NCI-H526 (cell line): Measurements from ENCODE around the gene TMEM154.

Source experiments
- DNase-seq, 2 experiments: peaks; one replicate each; lab custom pipeline; 2025; lab: John Stamatoyannopoulos, UW

Gene TMEM154

DNA sequence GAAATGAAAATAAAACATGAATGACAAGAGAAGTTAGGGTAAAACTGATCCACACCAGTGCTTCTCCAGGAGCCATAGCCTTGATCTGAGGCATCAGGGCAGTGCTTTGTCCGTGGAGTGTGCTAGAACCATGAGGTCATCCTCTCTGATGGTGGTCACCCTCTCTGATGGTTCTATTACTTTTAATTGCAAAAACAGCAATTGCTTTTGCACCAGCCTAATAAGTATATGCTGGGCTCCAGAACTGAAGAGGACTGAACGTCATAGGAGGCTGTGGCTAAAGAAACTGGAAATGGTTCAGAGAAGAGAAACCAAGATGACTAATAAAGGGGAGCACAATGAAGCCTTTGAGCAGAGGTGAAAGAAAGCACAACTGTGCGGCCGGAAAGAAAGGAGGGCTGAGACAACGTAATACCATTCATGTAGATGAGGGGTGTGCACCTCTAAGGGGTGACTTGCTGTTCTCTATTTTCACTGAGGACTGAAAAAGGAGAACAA lies 17.0 kb upstream of the TMEM154 start:
- no peak for DNase-seq

DNA sequence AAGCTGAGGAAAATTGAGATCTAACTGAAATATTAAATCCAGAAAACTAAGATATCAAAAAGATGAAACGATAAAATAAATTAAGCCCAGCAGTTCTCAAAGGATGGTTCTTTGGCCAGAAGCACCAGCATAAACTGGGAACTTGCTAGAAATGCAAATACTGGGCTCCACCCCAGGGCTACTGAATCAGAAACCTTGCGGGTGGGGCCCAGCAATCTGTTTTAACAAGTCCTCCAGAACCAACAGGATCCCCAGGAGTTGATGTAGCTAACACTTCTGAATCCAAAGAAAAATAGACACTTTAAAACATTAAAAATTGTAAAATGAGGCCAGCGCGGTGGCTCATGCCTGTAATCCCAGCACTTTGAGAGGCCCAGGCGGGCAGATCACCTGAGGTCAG lies 14.1 kb upstream of the TMEM154 start:
- DNase-seq = peak in 1 of 2 experiments; percentile 38

DNA sequence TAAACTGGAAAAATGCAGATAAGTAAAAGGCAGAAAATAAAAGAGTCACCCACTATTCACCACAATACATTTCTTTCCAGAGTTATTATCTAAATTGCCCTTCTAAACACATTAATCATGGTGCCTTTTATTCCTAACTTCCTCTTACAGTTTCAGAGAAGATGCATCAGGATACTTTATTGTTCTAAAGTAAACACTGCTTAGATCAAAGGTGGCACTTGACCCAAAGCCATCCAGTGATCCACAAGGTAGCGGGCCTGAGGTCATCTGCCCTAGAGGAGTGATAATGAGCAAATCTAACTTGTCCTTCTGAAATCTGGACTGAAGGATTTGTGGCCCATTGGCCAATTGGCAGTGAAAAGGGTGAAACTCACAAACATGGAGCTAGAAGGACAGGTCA lies 12.0 kb upstream of the TMEM154 start:
- no peak for DNase-seq

DNA sequence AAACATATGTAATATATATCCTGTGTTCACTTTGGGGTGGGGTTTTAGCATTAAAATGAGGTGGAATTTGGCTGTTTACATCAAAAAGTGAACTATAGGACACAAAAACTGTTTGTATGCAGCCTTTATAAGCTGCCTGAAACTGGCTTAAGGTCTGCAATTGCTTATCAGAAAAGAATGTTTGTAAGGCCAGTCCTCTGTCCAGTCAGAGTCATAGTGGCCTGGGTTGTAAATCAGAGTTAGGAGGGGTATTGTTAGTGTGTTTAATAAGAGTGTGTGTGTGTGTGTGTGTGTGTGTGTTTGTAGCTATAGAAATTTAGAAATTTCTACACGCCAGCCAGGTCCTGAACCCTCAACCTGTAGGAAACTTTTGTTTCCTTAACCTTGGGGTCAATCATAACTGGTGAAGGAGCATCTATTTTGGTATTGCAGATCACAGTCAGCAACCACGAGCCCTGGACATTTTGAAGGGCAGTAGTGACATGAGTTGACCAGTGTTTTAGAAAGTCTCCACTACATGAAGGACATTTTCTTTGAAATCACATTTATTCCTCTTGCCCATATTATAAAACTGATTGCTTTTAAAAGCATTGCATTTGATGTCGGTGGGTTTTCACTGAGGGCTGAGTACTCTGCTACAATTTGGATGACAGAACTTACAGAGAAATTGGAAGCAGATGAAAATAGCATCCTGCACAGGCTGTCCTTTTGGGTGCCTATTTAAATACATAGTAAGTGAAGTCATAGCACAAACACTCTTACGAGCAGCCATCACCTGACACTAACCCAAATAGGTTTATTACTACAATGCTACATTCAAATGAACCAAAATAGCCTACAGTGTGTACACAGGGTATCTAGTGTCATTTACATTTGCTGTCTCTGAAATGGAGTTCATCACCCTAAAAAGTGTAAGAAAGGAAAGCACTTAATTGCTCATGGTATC lies 11.2 kb upstream of the TMEM154 start:
- DNase-seq = peak; percentile 18 to 60

DNA sequence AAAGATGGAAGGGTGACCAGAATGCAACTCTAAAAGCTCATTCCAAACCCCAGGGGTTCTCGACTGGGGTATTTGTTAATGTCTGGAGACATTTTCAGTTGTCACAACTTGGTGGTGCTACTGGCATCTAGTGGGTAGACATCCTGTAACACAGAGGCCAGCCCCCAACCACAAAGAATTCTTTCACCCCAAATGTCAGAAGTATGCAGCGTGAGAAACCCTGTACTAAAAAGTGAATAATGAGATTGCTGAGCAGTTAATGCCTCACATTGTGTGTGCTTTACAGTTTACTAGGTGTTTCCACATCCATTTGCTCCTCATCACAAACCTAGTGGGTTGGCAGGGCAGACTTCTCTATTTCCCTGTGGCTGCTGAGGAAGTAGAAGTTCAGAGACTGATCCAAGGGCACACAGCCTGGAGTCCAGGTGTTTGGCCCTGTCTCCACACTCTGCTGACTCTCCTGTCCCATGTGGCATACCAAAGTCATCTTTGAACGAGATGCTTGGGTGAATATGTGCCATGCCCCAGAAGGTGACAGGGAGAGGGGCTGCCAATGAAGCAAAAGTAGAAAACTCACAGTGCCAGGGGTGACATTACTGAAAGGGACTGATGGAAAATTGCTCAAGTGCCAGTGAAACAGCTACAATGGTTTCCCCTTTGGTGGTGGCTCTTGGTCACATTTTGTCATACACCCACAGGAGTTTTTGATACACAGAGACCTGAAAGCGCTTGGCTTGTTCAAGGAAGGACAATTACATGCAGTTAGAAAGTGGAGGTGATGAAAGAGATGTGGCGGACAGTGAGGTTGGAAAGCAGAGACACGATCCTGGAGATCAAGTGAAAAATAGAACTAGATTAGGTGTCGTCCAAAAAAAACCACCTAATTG lies 10.1 kb upstream of the TMEM154 start:
- no peak for DNase-seq

DNA sequence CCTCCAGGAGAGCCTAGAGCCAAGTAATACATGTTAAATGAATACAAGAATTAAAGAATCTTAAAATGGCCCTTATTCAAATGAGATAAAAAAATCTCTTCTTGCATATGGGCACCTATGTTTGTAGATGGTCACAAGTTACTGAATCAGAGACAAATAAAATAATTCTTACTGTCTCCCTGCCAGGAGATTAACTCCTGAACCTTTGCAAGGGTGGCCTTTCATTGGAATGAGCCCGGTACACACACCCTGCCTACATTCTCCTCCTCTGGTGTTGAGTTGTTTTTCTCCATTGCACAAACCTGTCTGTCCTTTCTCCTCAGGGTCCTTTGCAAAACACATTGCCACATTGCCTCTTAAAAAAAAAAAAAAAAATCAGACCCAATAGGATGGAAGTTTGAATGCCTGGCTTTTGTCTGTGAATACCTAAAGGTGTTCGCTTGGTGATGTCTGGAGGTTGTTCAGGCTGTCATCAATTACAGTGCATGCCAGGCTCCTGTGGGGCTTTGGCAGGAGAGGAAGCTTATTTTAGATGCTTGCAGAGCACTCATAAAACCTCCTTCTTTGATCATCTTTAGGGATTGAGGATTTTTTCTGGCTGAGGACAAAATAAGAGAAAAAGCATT lies 8.3 kb upstream of the TMEM154 start:
- no peak for DNase-seq

DNA sequence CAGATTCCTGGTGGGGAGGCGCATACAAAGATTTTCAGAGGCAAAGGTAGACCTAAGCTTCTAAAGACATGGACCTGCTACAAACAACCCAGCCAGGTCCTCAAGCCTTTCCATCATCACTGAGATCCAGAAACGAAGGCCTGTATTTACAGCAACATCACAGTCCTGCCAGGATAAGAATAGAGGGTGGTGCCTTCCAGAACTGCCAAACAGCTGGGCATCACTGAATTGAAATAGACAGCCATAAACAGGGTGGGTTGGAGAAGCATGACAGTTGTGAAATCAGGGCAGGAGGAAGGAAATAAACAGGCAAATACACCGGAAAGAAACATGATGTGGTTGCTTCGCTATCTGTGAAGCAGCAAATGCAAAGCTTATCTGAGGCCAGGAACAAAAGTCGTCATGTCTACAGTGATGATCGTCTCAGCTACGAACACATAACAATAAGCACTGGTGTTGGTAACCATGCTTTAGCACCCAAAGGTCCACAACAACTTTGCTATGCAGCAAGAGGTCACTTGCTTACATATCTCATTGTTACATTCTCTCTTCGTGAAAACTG lies 6.7 kb upstream of the TMEM154 start:
- DNase-seq = no peak

DNA sequence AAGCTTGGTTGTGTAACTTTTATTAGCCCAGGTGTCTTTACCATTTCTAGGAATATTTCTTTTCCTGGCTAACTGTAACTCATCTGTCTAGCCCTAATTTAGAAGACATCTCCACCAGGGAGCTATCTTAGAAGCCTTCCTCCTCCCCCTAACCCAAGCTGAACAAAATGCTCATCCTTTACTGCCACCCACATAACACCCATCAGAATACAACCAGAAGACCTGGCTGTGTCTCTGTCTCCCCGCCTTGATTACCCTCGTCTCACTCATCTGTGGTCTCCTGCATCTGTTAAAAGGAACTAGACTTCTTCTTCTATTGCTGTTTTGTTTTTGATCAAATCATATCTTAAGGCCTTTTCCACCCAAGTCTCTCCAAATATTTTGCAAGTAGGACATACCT lies 4.8 kb upstream of the TMEM154 start:
- DNase-seq = no peak

DNA sequence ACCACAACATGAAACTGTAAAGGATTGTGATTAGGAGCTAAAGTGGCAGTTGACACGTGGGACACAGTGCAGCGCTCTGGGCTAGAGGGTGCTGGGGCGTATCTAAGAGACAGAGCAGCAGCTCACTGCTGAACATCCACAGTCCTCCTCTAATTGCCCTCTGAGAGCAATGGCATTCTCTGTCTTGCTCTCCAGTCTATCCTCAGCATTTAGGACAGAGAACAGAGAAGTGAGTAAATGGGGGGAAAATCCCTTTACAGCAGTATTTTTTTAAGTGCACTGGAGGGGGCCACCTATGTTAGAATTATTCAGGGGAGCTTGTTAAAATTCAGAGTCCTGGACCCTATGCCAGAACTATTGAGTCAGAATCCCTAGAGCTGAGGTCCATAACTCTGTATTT lies 4.2 kb upstream of the TMEM154 start:
- DNase-seq = no peak

DNA sequence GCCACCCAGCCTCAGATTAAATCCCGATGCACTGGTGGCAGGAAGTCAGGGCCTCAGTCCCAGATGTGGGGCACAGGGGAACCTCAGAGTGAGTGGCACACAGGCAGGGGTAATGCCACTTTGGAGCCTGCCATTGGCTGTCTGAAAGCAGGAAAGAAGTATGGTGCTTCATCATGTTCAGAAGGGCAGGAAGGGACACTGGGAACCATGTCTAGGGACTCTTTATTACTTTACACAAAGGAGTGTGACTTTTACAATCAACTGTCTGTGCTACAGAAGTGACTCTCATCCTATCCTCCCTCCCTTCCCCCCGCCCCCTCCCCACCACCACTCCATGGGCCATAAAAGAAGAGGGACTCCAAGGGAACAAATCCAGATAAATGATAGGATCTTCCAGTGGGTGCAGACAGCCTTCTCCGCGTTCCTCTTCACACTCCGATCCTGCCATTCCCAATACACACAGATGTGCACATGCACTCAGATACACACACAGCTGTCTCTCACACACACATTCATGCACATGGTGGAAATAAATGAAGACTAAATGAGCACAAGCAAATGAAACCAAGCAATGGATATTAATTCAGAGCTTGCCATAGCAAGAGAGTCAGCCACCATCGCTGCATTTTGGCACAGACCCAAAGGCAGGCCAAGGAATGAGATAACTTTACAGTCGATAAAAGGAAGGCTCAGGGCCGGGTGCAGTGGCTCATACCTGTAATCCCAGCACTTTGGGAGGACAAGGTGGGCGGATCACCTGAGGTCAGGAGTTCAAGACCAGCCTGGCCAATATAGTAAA lies 2.5 kb upstream of the TMEM154 start:
- no peak for DNase-seq

DNA sequence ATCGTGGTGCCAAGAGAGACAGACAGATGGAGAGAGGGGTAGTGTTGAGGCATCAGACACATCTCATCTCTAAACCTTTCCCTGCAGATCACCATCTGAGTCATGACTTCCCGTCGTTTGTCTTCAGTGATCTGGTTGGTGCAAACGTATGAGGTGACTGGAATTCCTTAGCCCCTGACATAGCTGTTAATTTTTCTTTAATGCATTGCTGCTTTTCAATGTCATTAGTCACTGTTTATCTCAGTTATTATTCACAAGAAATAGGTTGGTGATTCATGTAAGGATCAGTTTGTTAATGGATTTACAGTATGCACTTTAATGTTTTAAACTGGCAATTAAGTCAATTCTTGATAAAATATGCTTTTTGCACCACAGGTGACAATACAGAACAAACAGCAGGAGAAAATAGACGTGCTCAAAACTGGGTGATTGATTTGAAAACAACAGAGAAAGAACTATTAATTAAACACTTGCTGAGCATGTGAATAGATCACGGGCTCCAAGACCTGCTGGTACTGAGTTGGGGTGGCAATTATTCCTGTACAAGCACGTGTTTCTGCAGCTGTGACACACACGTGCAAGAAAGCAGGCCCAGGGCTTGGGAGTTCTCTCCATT lies 1.3 kb upstream of the TMEM154 start:
- DNase-seq = no peak

DNA sequence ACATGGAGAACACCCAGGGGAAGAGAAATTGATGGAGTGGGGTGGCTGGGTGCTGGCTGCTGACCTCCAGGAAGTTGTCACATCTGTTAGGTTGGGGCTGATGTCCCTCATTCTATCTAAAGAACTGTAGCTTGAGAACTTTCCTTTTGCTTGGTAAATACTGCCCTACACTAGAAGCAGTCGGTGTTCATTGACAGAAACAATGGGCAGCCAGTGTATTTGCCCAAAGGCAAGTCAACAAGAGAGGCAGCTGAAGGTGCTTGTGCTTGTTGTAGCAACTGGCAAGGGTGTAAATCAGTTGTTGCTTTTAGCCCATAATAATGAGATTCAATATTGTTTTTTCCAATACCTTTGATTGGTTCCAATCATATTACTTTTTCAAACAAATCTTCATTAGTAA lies 956 bp downstream of the TMEM154 start:
- DNase-seq = peak in 1 of 2 experiments; percentile 12

DNA sequence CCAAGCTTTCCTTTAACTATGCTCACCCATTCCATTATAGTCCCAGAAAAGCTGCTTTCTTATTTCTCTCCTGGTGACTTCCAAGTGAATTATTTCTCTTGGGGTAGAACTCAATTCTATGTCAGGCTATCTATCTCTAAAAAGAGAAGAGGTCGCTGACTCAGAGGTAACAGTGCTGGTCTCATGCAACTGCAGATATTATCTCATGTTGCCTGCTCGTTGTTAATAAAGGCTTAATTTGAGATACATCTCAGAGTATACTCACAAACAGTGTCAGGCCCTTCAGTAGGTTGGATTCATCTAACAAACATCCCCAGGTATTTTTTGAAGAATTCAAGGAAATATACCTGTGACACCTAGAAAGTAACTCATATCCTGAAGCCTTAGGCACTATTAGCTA lies 2.7 kb downstream of the TMEM154 start:
- no peak for DNase-seq

DNA sequence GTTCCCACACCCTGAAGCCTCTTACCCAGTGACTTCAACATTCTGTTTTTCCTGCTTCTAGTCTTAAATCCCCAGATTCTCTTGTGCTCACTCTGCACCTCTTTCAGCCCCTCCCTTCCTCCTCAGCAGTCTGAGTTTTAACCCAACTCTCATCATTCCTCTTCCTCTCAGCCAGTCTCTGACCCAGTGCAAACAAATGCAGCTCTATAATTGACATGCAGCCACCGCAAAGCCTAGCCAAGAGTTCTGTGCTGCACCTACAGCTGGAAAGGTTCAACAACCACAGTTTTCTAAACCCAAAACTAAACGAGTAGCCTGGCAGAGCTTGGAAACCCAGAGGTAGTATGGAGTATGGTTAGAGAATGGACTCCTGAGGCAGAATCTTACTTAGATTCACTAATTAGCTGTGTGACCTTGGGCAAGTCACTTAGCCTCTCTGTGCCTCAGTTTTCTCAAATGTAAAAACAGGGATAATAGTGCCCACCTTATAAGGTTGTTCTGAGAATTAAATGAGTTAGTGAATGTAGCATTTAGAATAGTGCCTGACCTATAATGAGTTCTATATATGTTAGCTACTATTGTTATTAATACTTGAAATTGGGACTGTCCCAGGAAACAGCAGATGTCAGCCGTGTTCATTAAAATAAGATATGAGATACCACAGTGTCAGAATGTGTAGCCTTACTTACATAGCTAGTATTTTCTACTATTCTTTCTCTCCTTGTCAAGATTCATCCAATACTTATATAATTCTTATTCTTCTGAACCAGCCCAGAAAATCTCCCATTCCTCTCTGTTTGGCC lies 3.5 kb downstream of the TMEM154 start:
- no peak for DNase-seq

DNA sequence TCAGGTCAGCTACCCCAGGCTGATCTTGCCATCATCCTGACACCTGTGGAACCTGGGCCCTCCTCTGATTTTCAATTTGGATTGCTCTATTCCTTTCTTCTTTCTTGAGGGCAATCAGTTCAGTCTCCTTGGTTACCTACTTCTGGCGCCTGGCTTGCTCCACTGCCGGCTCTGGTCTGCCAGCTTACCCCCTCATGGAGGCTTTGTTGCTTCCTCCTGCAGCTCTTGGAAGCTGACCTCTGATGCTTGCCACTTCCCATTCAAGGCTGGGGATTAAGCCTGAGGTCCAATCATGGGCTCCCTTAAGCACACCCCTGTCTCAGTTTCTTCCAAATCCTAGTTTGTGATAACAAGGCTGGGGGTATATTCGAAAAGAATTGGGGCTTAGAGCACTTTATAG lies 5.4 kb downstream of the TMEM154 start:
- no peak for DNase-seq

DNA sequence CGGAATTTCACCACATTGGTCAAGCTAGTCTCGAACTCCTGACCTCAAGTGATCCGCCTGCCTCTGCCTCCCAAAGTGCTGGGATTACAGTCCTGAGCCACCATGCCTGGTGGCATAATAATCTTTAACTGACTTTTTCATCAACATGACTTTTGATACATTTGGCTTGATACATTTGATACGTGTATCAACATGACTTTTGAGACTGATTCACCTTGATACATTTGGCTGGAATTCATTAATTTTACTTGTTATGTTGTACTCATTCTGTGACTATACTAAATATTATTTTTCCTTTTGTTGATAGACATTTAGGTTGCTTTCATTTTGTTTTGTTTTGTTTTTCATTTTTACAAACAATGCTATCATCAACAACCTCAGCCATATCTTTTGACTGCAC lies 6.3 kb downstream of the TMEM154 start:
- no peak for DNase-seq

DNA sequence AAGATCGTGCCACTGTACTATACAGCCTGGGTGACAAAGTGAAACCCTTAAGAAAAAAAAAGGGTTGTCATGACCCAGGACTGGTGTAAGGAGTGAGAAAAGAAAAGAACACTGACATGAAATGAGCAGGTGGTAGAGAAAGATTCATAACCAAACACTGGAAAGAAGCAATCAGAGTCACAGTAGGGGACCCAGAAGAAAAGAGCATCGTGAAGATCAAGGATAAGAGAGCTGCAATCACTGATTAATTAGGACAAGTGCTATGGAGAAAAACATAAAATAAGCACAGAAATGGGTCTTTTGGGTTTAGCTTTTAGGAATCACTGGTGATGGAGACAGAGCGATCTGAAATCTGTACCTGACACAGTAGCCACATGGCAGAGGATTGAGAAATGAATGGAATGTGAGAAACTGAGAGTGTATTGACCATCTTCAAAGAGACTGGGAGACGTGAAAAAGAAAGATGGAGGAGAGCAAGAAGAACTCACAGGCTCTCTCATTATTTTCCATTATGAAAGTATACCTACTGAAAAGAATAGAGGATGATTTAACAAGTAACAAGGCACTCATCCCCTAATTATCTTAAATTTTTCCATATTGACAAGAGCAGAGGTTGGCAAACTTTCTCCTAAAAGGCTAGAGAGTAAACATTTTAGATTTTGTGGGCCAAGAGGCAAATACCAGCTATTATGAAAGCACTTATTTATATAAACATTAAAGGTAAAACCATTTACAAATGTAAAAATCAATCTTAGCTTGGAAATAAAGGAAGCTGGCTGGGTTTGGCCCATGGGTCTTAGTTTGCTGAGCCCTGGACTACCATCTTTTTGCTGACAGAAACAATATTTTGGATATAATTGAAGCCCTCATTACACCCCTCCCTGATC lies 7.3 kb downstream of the TMEM154 start:
- DNase-seq = no peak

DNA sequence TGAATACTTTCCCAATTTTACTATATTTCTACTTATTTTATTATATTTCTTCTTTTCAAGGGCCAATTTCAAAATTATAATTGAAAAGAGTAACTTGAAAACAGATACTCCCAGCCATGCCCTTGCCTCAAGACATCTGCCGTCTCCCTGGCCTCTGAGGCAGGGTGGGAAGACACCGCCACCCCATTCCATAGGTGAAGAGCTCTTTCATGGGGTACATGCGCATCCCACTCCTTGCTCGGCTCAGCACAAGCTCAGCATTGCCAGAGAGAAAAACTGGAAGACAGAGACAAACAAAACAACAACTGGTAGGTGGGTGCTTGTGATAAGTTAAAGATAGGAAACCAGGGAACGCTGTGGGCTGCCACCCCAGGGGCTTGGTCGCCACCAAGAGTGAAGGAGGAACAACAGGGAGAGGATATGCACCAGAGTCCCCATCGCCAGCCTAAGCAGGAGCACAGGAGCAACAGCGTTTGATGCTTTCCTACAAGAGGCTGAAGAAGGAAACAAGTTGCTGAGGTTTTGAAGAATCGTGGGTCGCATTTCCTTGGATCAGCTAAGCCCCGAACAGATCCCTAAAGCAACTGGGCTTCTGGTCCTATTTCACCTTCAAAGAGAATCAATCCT lies 11.3 kb downstream of the TMEM154 start:
- DNase-seq = no peak
